SK-N-SH treated with all-trans-retinoic acid at 6 μM for 48 hours (cell line): ENCODE measurements around the gene PPIL1.
"Not testable (repeated sequence)": the region's sequence is repeated elsewhere in the genome, so short reads cannot be mapped to it uniquely, and the experiment has no call there.

Experiments
- ATAC-seq: fragments of 200-7000 bp; cut with Tn5 transposase; 3 replicates; pipeline ENCODE4 v1.9.1; 2020; ENCODE audit warnings: mild to moderate bottlenecking, moderate library complexity
- ARNTL ChIP-seq: fragments of 450-650 bp; formaldehyde crosslinking; IDR thresholded peaks from 2 replicates; pipeline ENCODE4 v1.5.0; 2020; ENCODE audit warnings: low read depth, mild to moderate bottlenecking, moderate library complexity, borderline replicate concordance
- BACH2 ChIP-seq: fragments of 250-450 bp; sonication (Bioruptor Pico); IDR thresholded peaks from 2 replicates; pipeline ENCODE4 v1.9.0; 2021; ENCODE audit warnings: mild to moderate bottlenecking, borderline replicate concordance
- CREB5 ChIP-seq: fragments of 250-450 bp; sonication (Bioruptor Pico); IDR thresholded peaks from 2 replicates; pipeline ENCODE4 v1.5.1; 2020; ENCODE audit warnings: low read depth, mild to moderate bottlenecking, moderate library complexity
- CSRNP3 ChIP-seq: fragments of 250-450 bp; sonication (Bioruptor Pico); IDR thresholded peaks from 2 replicates; pipeline ENCODE4 v1.5.1; 2021; ENCODE audit warnings: mild to moderate bottlenecking, moderate library complexity
- GLIS3 ChIP-seq: fragments of 250-450 bp; sonication (Bioruptor Pico); IDR thresholded peaks from 2 replicates; pipeline ENCODE4 v1.5.0; 2020; ENCODE audit warnings: mild to moderate bottlenecking, moderate library complexity
- POU6F1 ChIP-seq: fragments of 250-450 bp; sonication (Bioruptor Pico); IDR thresholded peaks from 2 replicates; pipeline ENCODE4 v1.8.0; 2021; ENCODE audit warnings: low read depth, mild to moderate bottlenecking, moderate library complexity, borderline replicate concordance
- PPARA ChIP-seq: fragments of 250-450 bp; sonication (Bioruptor Pico); IDR thresholded peaks from 2 replicates; pipeline ENCODE4 v1.5.0; 2020; ENCODE audit warnings: mild to moderate bottlenecking, borderline replicate concordance
- SNAI2 ChIP-seq: fragments of 250-450 bp; sonication (Bioruptor Pico); IDR thresholded peaks from 2 replicates; pipeline ENCODE4 v1.5.0; 2020; ENCODE audit warnings: mild to moderate bottlenecking, moderate library complexity
- TCF4 ChIP-seq: fragments of 250-450 bp; sonication (Bioruptor Pico); IDR thresholded peaks from 2 replicates; pipeline ENCODE4 v1.8.0; 2021; ENCODE audit warnings: mild to moderate bottlenecking, moderate library complexity, borderline replicate concordance
- TOX ChIP-seq: fragments of 250-450 bp; sonication (Bioruptor Pico); IDR thresholded peaks from 2 replicates; pipeline ENCODE4 v1.8.0; 2021; ENCODE audit warnings: mild to moderate bottlenecking, moderate library complexity, borderline replicate concordance
- TSHZ2 ChIP-seq: fragments of 250-450 bp; sonication (Bioruptor Pico); IDR thresholded peaks from 2 replicates; pipeline ENCODE4 v1.5.0; 2020; ENCODE audit warnings: mild to moderate bottlenecking, moderate library complexity
- ZC3H10 ChIP-seq: fragments of 250-450 bp; sonication (Bioruptor Pico); IDR thresholded peaks from 2 replicates; pipeline ENCODE4 v1.5.1; 2021; ENCODE audit warnings: mild to moderate bottlenecking, moderate library complexity
- ZFP3 ChIP-seq: fragments of 250-450 bp; sonication (Bioruptor Pico); IDR thresholded peaks from 2 replicates; pipeline ENCODE4 v1.5.0; 2020; ENCODE audit warnings: mild to moderate bottlenecking, moderate library complexity
- ZFP30 ChIP-seq: fragments of 450-650 bp; formaldehyde crosslinking; IDR thresholded peaks from 2 replicates; pipeline ENCODE4 v1.5.0; 2022; ENCODE audit warnings: mild to moderate bottlenecking, moderate library complexity
- ZNF70 ChIP-seq: fragments of 450-650 bp; formaldehyde crosslinking; IDR thresholded peaks from 2 replicates; pipeline ENCODE4 v1.5.0; 2020; ENCODE audit warnings: mild to moderate bottlenecking, moderate library complexity

PPIL1 gene

GRCh38 chr6:36813526-36813925 lies 61.1 kb downstream of the PPIL1 start (continued):
- no peak for TF ChIP-seq TSHZ2 (CRISPR knock-in tag)
- TF ChIP-seq TCF4 (CRISPR knock-in tag): no peak
- TF ChIP-seq TOX: no peak

GRCh38 chr6:36813047-36813446 lies 61.6 kb downstream of the PPIL1 start:
- not testable (repeated sequence) for ATAC-seq

- TF ChIP-seq BACH2 (CRISPR knock-in tag) (no peak), POU6F1 (CRISPR knock-in tag) (no peak), CSRNP3 (CRISPR knock-in tag) (no peak), TSHZ2 (CRISPR knock-in tag) (no peak), ZC3H10 (CRISPR knock-in tag) (no peak), TOX (no peak), TCF4 (CRISPR knock-in tag) (no peak), ZFP3 (CRISPR knock-in tag) (no peak), GLIS3 (CRISPR knock-in tag) (no peak), ZNF70 (CRISPR knock-in tag) (no peak), SNAI2 (CRISPR knock-in tag) (no peak)
Measured at GRCh38 chr6:36809941-36810803, 64.4 kb downstream of the PPIL1 start.

GRCh38 chr6:36809156-36809555 lies 65.4 kb downstream of the PPIL1 start:
- no peak for TF ChIP-seq ARNTL (CRISPR knock-in tag)
- no peak for TF ChIP-seq CSRNP3 (CRISPR knock-in tag)
- no peak for TF ChIP-seq PPARA
- TF ChIP-seq TOX: no peak
- TF ChIP-seq TCF4 (CRISPR knock-in tag): no peak
- TF ChIP-seq CREB5 (CRISPR knock-in tag): no peak
- TF ChIP-seq ZFP3 (CRISPR knock-in tag): no peak
- TF ChIP-seq ZC3H10 (CRISPR knock-in tag): no peak
- TF ChIP-seq ZFP30 (CRISPR knock-in tag): no peak
- TF ChIP-seq BACH2 (CRISPR knock-in tag): no peak
- TF ChIP-seq ZNF70 (CRISPR knock-in tag): no peak

More at GRCh38 chr6:36809941-36810803, 64.4 kb downstream of the PPIL1 start:
- ATAC-seq: peak; percentile 53; the same call in 2 of the 3 replicates

More at GRCh38 chr6:36809156-36809555, 65.4 kb downstream of the PPIL1 start:
- no peak for ATAC-seq
